GM23338 (cell line): ENCODE data around the gene EPS8. TPM values are rescaled to one million over a fixed set of nuclear protein-coding genes. Genes with fewer than 3 reads are reported as not detected.

Experiments
- ATAC-seq: fragments of 200-7000 bp; cut with Tn5 transposase; 3 replicates; pipeline ENCODE4 v1.9.1; 2020
- DNase-seq: peaks from one replicate; pipeline ENCODE4 v3.0.0-alpha.2; 2015; ENCODE audit warnings: low spot score
- H2AFZ ChIP-seq: fragments of 200-600 bp; sonication (generic); 2 replicates; pipeline ENCODE4 v1.8.0; 2016; ENCODE audit warnings: antibody characterized with exemption, mild to moderate bottlenecking, moderate library complexity
- H3F3A ChIP-seq: fragments of 200-600 bp; sonication (generic); replicated peaks from 2 replicates; pipeline ENCODE4 v1.8.0; 2017; ENCODE audit warnings: antibody characterized with exemption, mixed run types, low read depth
- H3K27ac ChIP-seq: fragments of 200-600 bp; sonication (generic); 2 replicates; pipeline ENCODE4 v1.6.1; 2016; ENCODE audit warnings: low read depth
- H3K27me3 ChIP-seq: fragments of 200-600 bp; sonication (generic); 2 replicates; pipeline ENCODE4 v1.8.0; 2016; ENCODE audit warnings: mild to moderate bottlenecking, mixed run types, moderate library complexity; ENCODE audit not compliant: insufficient read depth
- H3K36me3 ChIP-seq: fragments of 200-600 bp; sonication (generic); 2 replicates; pipeline ENCODE4 v1.8.0; 2016; ENCODE audit warnings: mild to moderate bottlenecking; ENCODE audit not compliant: insufficient read depth
- H3K4me1 ChIP-seq: fragments of 200-600 bp; sonication (generic); 2 replicates; pipeline ENCODE4 v1.8.0; 2016; ENCODE audit warnings: mild to moderate bottlenecking, moderate library complexity; ENCODE audit not compliant: insufficient read depth
- H3K4me2 ChIP-seq: fragments of 200-600 bp; sonication (generic); 2 replicates; pipeline ENCODE4 v1.7.1; 2017; ENCODE audit warnings: mixed run types
- H3K4me3 ChIP-seq: fragments of 200-600 bp; sonication (generic); 2 replicates; pipeline ENCODE4 v1.6.1; 2016; ENCODE audit warnings: mixed run types
- H3K79me2 ChIP-seq: fragments of 200-600 bp; sonication (generic); replicated peaks from 2 replicates; pipeline ENCODE4 v1.8.0; 2017; ENCODE audit warnings: mild to moderate bottlenecking; ENCODE audit not compliant: insufficient read depth
- H3K9me2 ChIP-seq: fragments of 200-600 bp; sonication (generic); 2 replicates; pipeline ENCODE4 v1.8.0; 2017; ENCODE audit not compliant: insufficient read depth
- H4K20me1 ChIP-seq: fragments of 200-600 bp; sonication (generic); replicated peaks from 2 replicates; pipeline ENCODE4 v1.8.0; 2017; ENCODE audit warnings: mild to moderate bottlenecking; ENCODE audit not compliant: insufficient read depth
- H3K27ac Mint-ChIP-seq: 2 replicates; pipeline ENCODE4 v1.8.0; 2020; ENCODE audit warnings: inconsistent platforms, mild to moderate bottlenecking, moderate library complexity, mixed read lengths
- H3K27me3 Mint-ChIP-seq: 3 replicates; pipeline ENCODE4 v1.8.0; 2022; ENCODE audit warnings: low read depth, mild to moderate bottlenecking, moderate library complexity, mixed read lengths, inconsistent platforms; ENCODE audit not compliant: insufficient read depth, poor library complexity
- H3K36me3 Mint-ChIP-seq: 3 replicates; pipeline ENCODE4 v1.8.0; 2021; ENCODE audit warnings: low read depth, mild to moderate bottlenecking, inconsistent platforms, moderate library complexity, mixed read lengths
- H3K4me1 Mint-ChIP-seq: 3 replicates; pipeline ENCODE4 v1.8.0; 2020; ENCODE audit warnings: mild to moderate bottlenecking, inconsistent platforms, mixed read lengths
- H3K4me3 Mint-ChIP-seq: 3 replicates; pipeline ENCODE4 v1.8.0; 2021; ENCODE audit warnings: moderate library complexity, mild to moderate bottlenecking, inconsistent platforms, mixed read lengths
- H3K9me3 Mint-ChIP-seq: 3 replicates; pipeline ENCODE4 v1.8.0; 2020; ENCODE audit warnings: moderate library complexity, mild to moderate bottlenecking, inconsistent platforms, mixed read lengths
- CREB1 ChIP-seq: fragments of 250-450 bp; sonication (Bioruptor Pico); IDR thresholded peaks from 2 replicates; pipeline ENCODE4 v1.5.0; 2020; ENCODE audit warnings: low read depth, mild to moderate bottlenecking, moderate library complexity
- EZH2phosphoT487 ChIP-seq: fragments of 200-600 bp; sonication (generic); IDR thresholded peaks from one replicate; pipeline ENCODE4 v1.8.1; 2018; ENCODE audit warnings: antibody characterized with exemption; ENCODE audit not compliant: unreplicated experiment
- POLR2AphosphoS5 ChIP-seq: IDR thresholded peaks from 2 replicates; pipeline ENCODE4 v1.6.1; 2016; ENCODE audit warnings: antibody characterized with exemption, low read depth
- ZNF462 ChIP-seq: fragments of 250-450 bp; sonication (Bioruptor Pico); IDR thresholded peaks from 2 replicates; pipeline ENCODE4 v1.5.0; 2020; ENCODE audit warnings: mild to moderate bottlenecking, moderate library complexity
- polyA plus RNA-seq: library from polyadenylated mRNA; unstranded; fragments of >200 nt; fragmentation: Nextera tagmentation; extraction: Ambion mirVana; gene quantifications from 2 replicates; pipeline ENCODE4 v1.2.1, GENCODE V29; 2016
- total RNA-seq: library from RNA; depleted of rRNA; stranded (reverse); fragments of >200 nt; shearing (Covaris generic); gene quantifications from 2 replicates; pipeline ENCODE4 v1.2.3, GENCODE V29; 2014

The EPS8 gene
- total and polyA plus RNA-seq, 2 experiments from 2014 or later, result 3.5 to 5.4 TPM

GRCh38 chr12:15720295-15720694 lies 68.9 kb downstream of the EPS8 start (continued):
- no peak for TF ChIP-seq ZNF462 (CRISPR knock-in tag)
- TF ChIP-seq EZH2phosphoT487, result no peak

DNA sequence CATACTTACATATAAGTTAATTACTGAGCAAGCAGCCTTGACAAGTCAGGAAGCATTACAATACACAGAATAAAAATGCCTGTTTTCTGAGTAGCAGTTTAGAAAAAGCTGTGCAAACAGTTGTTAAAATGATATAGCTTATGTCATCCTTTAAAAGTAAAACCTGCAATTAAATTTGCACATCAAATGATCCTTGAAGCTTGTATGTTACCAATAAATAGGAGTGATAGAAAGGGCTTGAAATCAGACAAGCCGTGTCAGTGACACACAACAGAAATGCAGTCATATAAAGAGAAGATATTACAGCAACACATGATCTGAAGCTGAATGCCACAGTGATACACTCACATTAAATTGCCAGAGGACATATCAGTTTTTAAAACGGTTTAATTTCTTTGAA lies 70.0 kb downstream of the EPS8 start:
- Histone ChIP-seq H3F3A (no peaks in the 10 kb centered on the region), H3K9me2 (no peaks in the 10 kb centered on the region), H3K27me3 (no peaks in the 10 kb centered on the region), H3K4me3 (no peak overlapping the region), H3K36me3 (no peaks in the 10 kb centered on the region), H3K27ac (no peak overlapping the region), H3K79me2 (no peaks in the 10 kb centered on the region), H3K4me1 (no peaks in the 10 kb centered on the region), H3K4me2 (no peak overlapping the region), H2AFZ (no peak overlapping the region), H4K20me1 (no peaks in the 10 kb centered on the region)
- TF ChIP-seq POLR2AphosphoS5, result no peak
- TF ChIP-seq CREB1 (CRISPR knock-in tag), result no peak
- DNase-seq (no peak), ATAC-seq (no peak)
- Mint-ChIP-seq H3K4me3 (no peak overlapping the region), H3K27ac (no peak overlapping the region), H3K36me3 (no peaks in the 10 kb centered on the region), H3K27me3 (no peaks in the 10 kb centered on the region), H3K4me1 (0 out of 3 replicates have a peak, but pooled peaks cover 3% of the 10 kb centered on the region), H3K9me3 (no peaks in the 10 kb centered on the region)
